ENCODE data around the gene ZFP36L2. TPM values are rescaled to one million over a fixed set of nuclear protein-coding genes. Genes with fewer than 3 reads are reported as not detected.

Gene ZFP36L2
- total RNA-seq, 4 donors from 2014 or later = 81.7 to 117 (median 85.7) TPM

DNA sequence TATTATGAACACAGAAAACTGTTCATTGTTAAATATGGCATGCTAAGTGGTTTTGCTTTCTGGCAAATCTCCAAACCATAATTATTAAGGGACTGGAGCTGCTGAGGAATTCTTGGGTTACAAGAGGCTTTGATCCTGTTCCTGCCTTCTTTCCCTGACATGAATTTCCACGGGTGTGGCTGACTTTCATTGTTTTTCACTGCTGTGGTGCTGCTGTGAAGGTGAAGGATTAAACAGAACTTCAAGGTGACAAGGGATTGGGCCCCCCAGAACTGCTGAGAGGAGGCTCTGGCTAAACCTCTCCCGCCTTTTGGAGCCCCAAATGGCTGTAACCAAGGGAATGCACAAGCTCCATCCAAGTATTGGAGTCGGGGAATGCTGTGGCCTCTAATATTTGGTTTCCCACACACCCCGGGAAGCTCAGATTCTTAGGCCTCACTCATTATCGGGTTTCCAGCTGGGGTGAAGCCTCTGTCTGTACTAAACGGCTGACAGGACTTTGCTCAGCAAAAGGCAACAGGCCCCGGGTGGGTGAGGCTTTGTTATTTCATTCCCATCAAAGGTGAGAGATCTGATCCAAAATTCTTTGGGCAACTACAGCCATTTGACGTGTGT lies 29.0 kb upstream of the ZFP36L2 start:
- TF ChIP-seq POLR2AphosphoS5 (IDR thresholded peaks at IDR 0.05) = no peak
- no peak for TF ChIP-seq CTCF (IDR thresholded peaks at IDR 0.05)
- TF ChIP-seq EP300 (IDR thresholded peaks at IDR 0.05) = no peak
- TF ChIP-seq POLR2A (IDR thresholded peaks at IDR 0.05; ENCODE audit: low read depth) = no peak
- Histone ChIP-seq H3K36me3 (no peaks in the 10 kb centered on the region), H3K9me3 (no peaks in the 10 kb centered on the region), H3K4me3 (no peak overlapping the region), H3K27me3 (no peaks in the 10 kb centered on the region), H3K27ac (replicated peaks in 1 of 4) (peak overlapping the region; percentile 16 to 31 (median 30)), H3K4me1 (peaks cover 17 to 49% (median 33%) of the 10 kb centered on the region in 4 donors)
- no peak for DNase-seq (ENCODE audit: extremely low spot score)
- intact Hi-C loops (cut with DNase I) = no loop called here
- 60% methylated on average over 6 of the region's 8 CpGs for WGBS

GRCh38 chr2:43254331-43254730 lies 27.9 kb upstream of the ZFP36L2 start:
- 90% methylated on average over 5 of the region's 5 CpGs for WGBS
- no peak for TF ChIP-seq POLR2A (IDR thresholded peaks at IDR 0.05; ENCODE audit: low read depth)
- TF ChIP-seq POLR2AphosphoS5 (IDR thresholded peaks at IDR 0.05) = no peak
- no peak for TF ChIP-seq CTCF (IDR thresholded peaks at IDR 0.05)
- TF ChIP-seq EP300 (IDR thresholded peaks at IDR 0.05) = no peak
- intact Hi-C loops (cut with DNase I) = no loop called here
- no peaks in the 10 kb centered on the region for H3K9me3 ChIP-seq
- H3K4me3 ChIP-seq = no peak overlapping the region
- no peak for DNase-seq (ENCODE audit: extremely low spot score)
- peak overlapping the region in 2 of 4 donors; percentile 7 to 31 for H3K27ac ChIP-seq (replicated peaks in 1 of 4)
- peaks cover 17 to 49% (median 35%) of the 10 kb centered on the region in 4 donors for H3K4me1 ChIP-seq
- no peaks in the 10 kb centered on the region for H3K36me3 ChIP-seq
- H3K27me3 ChIP-seq = no peaks in the 10 kb centered on the region

DNA sequence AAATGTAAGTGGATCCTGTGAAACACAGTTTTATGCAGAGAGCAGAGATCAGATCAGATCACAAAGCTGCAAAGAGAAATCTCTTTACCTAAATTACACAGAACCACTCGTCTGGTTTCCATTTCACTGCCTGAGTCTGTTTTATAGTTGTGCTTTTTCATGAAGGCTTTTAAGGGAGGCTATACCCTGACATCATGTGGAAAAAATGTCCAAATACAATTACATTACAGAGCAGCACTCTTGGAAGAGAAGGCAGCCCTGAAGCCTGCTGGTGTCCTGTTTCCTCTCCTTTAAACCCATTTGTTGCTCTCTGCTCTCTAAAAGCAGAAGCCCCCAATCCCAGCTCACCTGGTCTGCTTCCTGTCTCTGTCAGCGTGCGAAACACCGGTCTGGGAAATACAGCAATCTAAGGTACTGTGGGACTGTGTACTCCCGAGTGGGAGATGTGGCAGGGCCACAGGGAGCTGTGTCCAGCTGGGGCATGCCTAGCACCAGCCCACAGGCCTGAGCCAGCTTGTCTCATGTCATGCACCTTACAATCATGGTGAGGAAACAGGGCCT lies 24.8 kb upstream of the ZFP36L2 start:
- Histone ChIP-seq H3K4me3 (no peak overlapping the region), H3K4me1 (peaks cover 17 to 34% (median 28%) of the 10 kb centered on the region in 4 donors), H3K36me3 (no peaks in the 10 kb centered on the region), H3K27me3 (no peaks in the 10 kb centered on the region), H3K27ac (replicated peaks in 1 of 4) (peak overlapping the region; percentile 84 to 90 (median 87)), H3K9me3 (no peaks in the 10 kb centered on the region)
- TF ChIP-seq EP300 (IDR thresholded peaks at IDR 0.05) = no peak
- TF ChIP-seq CTCF (IDR thresholded peaks at IDR 0.05) = no peak
- peak; percentile 21 to 55 for TF ChIP-seq POLR2AphosphoS5 (IDR thresholded peaks at IDR 0.05)
- no peak for TF ChIP-seq POLR2A (IDR thresholded peaks at IDR 0.05; ENCODE audit: low read depth)
- no peak for DNase-seq (ENCODE audit: extremely low spot score)
- intact Hi-C loops (cut with DNase I) = no loop called here
- 25% methylated on average over 5 of the region's 5 CpGs for WGBS

DNA sequence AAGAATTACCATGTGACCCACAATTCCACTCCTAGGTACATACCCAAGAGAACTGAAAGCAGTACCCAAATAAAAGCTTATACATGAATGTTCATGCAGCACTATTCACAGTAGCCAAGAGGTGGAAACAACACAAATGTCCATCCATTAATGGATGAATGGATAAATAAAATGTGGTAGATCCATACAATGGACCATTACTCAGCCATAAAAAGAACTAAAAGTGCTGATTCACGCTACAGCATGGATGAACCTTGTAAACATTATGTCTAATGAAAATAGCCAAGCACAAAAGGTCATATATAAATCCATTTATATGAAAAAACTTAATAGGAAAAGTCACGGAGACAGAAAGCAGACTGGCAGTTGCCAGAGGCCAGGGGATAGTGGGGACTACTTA lies 23.6 kb upstream of the ZFP36L2 start:
- WGBS = 96% methylated on average over 2 of the region's 2 CpGs
- DNase-seq (ENCODE audit: extremely low spot score) = no peak
- Histone ChIP-seq H3K27ac (replicated peaks in 1 of 4) (peak overlapping the region; percentile 84 to 90 (median 87)), H3K36me3 (no peaks in the 10 kb centered on the region), H3K4me1 (peaks cover 10 to 25% (median 21%) of the 10 kb centered on the region in 4 donors), H3K27me3 (no peaks in the 10 kb centered on the region), H3K9me3 (no peaks in the 10 kb centered on the region), H3K4me3 (no peak overlapping the region)
- TF ChIP-seq EP300 (IDR thresholded peaks at IDR 0.05) (no peak), POLR2AphosphoS5 (IDR thresholded peaks at IDR 0.05) (no peak), CTCF (IDR thresholded peaks at IDR 0.05) (no peak), POLR2A (IDR thresholded peaks at IDR 0.05; ENCODE audit: low read depth) (no peak)
- intact Hi-C loops (cut with DNase I) = no loop called here
